Brain microvascular endothelial cell (primary cell): ENCODE results near the gene PLEKHB2.

Experiments
- DNase-seq: peaks from one replicate; pipeline ENCODE4 v3.0.0-alpha.2; 2020
- H3K27ac ChIP-seq: fragments of 250-450 bp; sonication (Bioruptor Pico); 2 replicates; pipeline ENCODE4 v1.5.1; 2020; ENCODE audit warnings: mild to moderate bottlenecking, moderate library complexity
- H3K27me3 ChIP-seq: fragments of 250-450 bp; sonication (Bioruptor Pico); replicated peaks from 2 replicates; pipeline ENCODE4 v1.5.1; 2020; ENCODE audit warnings: mild to moderate bottlenecking
- H3K36me3 ChIP-seq: fragments of 250-450 bp; sonication (Bioruptor Pico); replicated peaks from 2 replicates; pipeline ENCODE4 v1.5.1; 2020; ENCODE audit warnings: mild to moderate bottlenecking
- H3K4me3 ChIP-seq: 2 replicates; pipeline ENCODE4 v1.5.1; 2011; ENCODE audit warnings: low read depth, mild to moderate bottlenecking, control low read depth, low read length, moderate library complexity
- in situ Hi-C: cut with HindIII; loops from 2 replicates; pipeline ENCODE4 v1.10.0; 2017; ENCODE audit warnings: low sequenced_read_pairs, low pct_ligation_motif_present
- TF ChIP-seq, protein P1 (sequence below): IDR thresholded peaks from 2 replicates; pipeline ENCODE4 v1.5.1; 2011; ENCODE audit warnings: low read depth, mild to moderate bottlenecking, moderate library complexity, low read length, control low read depth, inconsistent platforms; ENCODE audit errors: missing control alignments

Gene PLEKHB2

GRCh38 chr2:131105156-131105949, at the start of gene PLEKHB2:
Gene PLEKHB2, plus strand, starts transcription at chr2:131105336. Its CDS starts 15,606 bp downstream, at chr2:131120942.
- peak within 1 kb of the TSS; percentile 95 for H3K4me3 ChIP-seq

GRCh38 chr2:131056204-131056931, 48.8 kb upstream of the PLEKHB2 start:
- Histone ChIP-seq H3K4me3 (no peak overlapping the region), H3K27me3 (no peaks in the 10 kb centered on the region), H3K27ac (no peak overlapping the region), H3K36me3 (peaks cover 45% of the 10 kb centered on the region)
- TF ChIP-seq, protein P1, sequence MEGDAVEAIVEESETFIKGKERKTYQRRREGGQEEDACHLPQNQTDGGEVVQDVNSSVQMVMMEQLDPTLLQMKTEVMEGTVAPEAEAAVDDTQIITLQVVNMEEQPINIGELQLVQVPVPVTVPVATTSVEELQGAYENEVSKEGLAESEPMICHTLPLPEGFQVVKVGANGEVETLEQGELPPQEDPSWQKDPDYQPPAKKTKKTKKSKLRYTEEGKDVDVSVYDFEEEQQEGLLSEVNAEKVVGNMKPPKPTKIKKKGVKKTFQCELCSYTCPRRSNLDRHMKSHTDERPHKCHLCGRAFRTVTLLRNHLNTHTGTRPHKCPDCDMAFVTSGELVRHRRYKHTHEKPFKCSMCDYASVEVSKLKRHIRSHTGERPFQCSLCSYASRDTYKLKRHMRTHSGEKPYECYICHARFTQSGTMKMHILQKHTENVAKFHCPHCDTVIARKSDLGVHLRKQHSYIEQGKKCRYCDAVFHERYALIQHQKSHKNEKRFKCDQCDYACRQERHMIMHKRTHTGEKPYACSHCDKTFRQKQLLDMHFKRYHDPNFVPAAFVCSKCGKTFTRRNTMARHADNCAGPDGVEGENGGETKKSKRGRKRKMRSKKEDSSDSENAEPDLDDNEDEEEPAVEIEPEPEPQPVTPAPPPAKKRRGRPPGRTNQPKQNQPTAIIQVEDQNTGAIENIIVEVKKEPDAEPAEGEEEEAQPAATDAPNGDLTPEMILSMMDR = no peak
- no peak for DNase-seq
- in situ Hi-C loops = no loop called here

More at GRCh38 chr2:131105156-131105949, at the start of gene PLEKHB2:
- in situ Hi-C loops = no loop called here
- peak; percentile 85 for DNase-seq
- TF ChIP-seq, protein P1 = peak; percentile 31
- Histone ChIP-seq H3K27ac (peak within 1 kb of the TSS; percentile 89), H3K27me3 (no peaks in the 10 kb centered on the region), H3K36me3 (no peaks in the 10 kb centered on the region)

DNA sequence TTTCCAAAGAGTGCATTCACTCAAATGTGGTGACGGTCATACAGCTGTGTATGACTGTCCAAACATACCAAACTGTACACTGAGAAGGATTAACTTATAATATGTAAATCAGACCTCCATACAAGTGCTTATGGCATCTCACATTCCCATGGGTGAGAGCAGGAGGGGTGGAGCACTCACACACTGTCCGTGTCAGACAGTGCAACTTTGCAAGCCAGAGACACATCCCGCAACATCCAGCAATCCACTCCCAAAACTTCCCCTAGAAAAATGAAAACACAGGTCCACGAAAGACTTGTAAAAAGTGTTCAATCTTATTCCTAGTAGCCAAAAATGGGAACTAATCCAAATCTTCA, 48.2 kb upstream of the PLEKHB2 start:
- Histone ChIP-seq H3K4me3 (no peak overlapping the region), H3K27ac (no peak overlapping the region), H3K27me3 (no peaks in the 10 kb centered on the region), H3K36me3 (peaks cover 41% of the 10 kb centered on the region)
- no peak for DNase-seq
- in situ Hi-C loops = no loop called here
- TF ChIP-seq, protein P1 = no peak

DNA sequence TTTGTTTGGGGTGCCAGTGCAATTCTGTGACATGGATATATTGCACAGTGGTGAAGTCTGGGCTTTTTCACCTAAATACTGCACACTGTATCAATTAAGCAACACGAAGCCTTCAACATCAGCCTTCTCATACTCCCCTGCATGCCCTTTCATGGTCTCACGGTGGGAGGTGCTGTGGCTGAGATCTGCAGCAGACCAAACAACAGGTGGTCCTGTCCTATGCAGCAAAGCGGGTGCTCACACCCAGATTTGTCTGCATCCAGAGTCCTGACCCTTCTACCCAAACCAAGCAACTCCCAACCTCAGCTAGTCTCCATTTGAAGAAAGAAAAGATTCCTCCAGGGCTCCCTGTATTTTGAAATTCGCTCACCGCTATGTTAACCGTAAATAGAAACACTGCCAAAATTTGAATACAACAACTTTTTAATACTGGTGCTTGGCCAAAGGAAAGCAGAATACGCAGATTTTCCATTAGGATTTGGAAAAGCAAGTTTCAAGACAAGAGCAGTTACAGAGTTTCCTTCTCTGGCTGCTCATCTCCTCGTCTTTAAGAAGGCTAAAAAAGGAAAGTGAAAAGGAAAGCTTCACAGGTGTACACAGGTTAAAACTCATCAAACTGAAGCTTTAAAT, 46.8 kb upstream of the PLEKHB2 start:
- TF ChIP-seq, protein P1 = no peak
- Histone ChIP-seq H3K27me3 (no peaks in the 10 kb centered on the region), H3K27ac (no peak overlapping the region), H3K36me3 (peaks cover 28% of the 10 kb centered on the region), H3K4me3 (no peak overlapping the region)
- DNase-seq = no peak
- in situ Hi-C loops = no loop called here

- H3K27me3 ChIP-seq = no peaks in the 10 kb centered on the region
- peaks cover 24% of the 10 kb centered on the region for H3K36me3 ChIP-seq
- in situ Hi-C loops = no loop called here
- DNase-seq = no peak
- TF ChIP-seq, protein P1 = no peak
- no peak overlapping the region for H3K27ac ChIP-seq
- H3K4me3 ChIP-seq = no peak overlapping the region
Observed at GRCh38 chr2:131058920-131059319, 46.2 kb upstream of the PLEKHB2 start.
